ENCODE data around the gene RSPO4. TPM values are rescaled to one million over a fixed set of nuclear protein-coding genes. Genes with fewer than 3 reads are reported as not detected.

The RSPO4 gene
- polyA plus RNA-seq, 2 donors = 0.04 to 0.06 TPM

DNA sequence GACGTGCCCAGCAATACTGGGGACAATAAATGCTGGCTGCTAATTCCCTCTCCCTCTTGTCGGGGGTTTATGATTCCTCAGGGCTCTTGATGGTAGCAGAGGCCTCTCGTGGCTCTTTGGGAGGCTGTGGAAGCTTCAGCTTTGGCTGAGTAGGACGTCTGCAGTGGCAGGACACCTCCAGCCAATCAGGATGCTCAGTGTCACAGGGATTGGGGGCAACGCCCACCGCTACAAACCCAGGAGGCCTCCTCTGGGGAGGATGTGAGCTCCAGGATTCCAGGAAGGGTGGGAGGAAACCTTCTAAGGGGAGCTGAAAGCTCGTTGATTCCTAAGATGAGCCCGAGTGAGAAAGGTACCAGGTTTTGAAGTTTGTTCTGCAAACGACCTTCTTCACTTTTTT is 19.4 kb downstream of the RSPO4 start:
- no peaks in the 10 kb centered on the region for H3K27me3 ChIP-seq (ENCODE audit: control insufficient read depth in 1 of 2, insufficient read depth in 2 of 2, low read length in 2 of 2)

DNA sequence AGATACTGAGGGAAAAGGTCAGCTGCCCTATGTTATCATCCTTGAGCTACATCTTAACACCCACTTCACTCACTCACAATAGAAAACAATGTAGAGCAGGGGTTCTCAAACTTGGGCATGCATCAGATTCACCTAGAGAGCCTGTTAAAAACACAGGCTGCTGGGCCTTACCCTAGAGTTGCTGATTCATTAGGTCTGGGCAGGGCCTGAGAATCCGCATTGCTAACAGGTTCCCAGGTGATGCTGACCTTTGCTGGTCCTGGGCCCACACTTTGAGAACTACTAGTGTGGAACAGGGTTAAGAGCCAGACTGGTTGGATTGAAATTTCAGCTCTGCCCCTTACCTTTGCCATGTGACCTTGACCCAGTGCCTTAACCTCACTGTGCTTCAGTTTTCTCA is 25.1 kb downstream of the RSPO4 start:
- Histone ChIP-seq H3K4me1 (ENCODE audit: control insufficient read depth in 2 of 2, insufficient read depth in 2 of 2, low read length in 1 of 2) (no peaks in the 10 kb centered on the region), H3K9me3 (ENCODE audit: control insufficient read depth in 2 of 2, insufficient read depth in 1 of 2, low read depth in 1 of 2, low read length in 1 of 2) (peaks cover 0 to 3% of the 10 kb centered on the region in 2 donors), H3K27ac (ENCODE audit: low read depth in 2 of 2, low read length in 1 of 2) (no peak overlapping the region), H3K36me3 (ENCODE audit: control insufficient read depth in 2 of 2, insufficient read depth in 2 of 2, low read length in 1 of 2) (no peaks in the 10 kb centered on the region), H3K4me3 (ENCODE audit: low read depth in 1 of 2, low read length in 2 of 2) (no peak overlapping the region), H3K27me3 (ENCODE audit: control insufficient read depth in 1 of 2, insufficient read depth in 2 of 2, low read length in 2 of 2) (no peaks in the 10 kb centered on the region)
- 45 to 74% methylated on average over 1 of the region's 1 CpG for WGBS, 2 donors

More for the DNA sequence above, 19.4 kb downstream of the RSPO4 start:
- H3K4me3 ChIP-seq (ENCODE audit: low read depth in 1 of 2, low read length in 2 of 2) = no peak overlapping the region
- no peak overlapping the region for H3K27ac ChIP-seq (ENCODE audit: low read depth in 2 of 2, low read length in 1 of 2)
- 27 to 30% methylated on average over 9 of the region's 9 CpGs for whole genome bisulfite sequencing, 2 donors
- no peaks in the 10 kb centered on the region for H3K9me3 ChIP-seq (ENCODE audit: control insufficient read depth in 2 of 2, insufficient read depth in 1 of 2, low read depth in 1 of 2, low read length in 1 of 2)
- no peaks in the 10 kb centered on the region for H3K36me3 ChIP-seq (ENCODE audit: control insufficient read depth in 2 of 2, insufficient read depth in 2 of 2, low read length in 1 of 2)
- no peaks in the 10 kb centered on the region for H3K4me1 ChIP-seq (ENCODE audit: control insufficient read depth in 2 of 2, insufficient read depth in 2 of 2, low read length in 1 of 2)

DNA sequence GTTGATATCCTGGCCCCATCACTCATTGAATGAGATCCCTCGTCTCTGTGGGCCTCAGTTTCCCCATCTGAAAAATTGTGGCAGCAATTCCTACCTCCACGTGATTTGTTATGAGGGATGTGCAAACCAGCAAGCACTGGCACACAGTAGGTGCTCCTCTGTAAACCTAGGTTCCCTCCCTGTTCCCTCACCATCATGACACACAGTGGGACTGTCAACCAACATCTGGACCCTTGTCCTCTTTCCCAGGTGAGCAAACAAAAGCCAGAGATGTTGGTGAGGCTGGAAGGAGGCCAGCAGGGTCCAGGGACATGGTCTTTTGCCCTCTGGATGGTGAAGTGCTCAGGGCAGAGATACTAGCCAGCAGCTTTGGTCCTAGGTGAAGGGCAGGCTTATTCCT is 26.1 kb downstream of the RSPO4 start:
- WGBS, 2 donors = 51 to 54% methylated on average over 2 of the region's 2 CpGs
- H3K9me3 ChIP-seq (ENCODE audit: control insufficient read depth in 2 of 2, insufficient read depth in 1 of 2, low read depth in 1 of 2, low read length in 1 of 2) = peaks cover 0 to 3% of the 10 kb centered on the region in 2 donors
- H3K4me3 ChIP-seq (ENCODE audit: low read depth in 1 of 2, low read length in 2 of 2) = no peak overlapping the region
- no peaks in the 10 kb centered on the region for H3K27me3 ChIP-seq (ENCODE audit: control insufficient read depth in 1 of 2, insufficient read depth in 2 of 2, low read length in 2 of 2)
- no peak overlapping the region for H3K27ac ChIP-seq (ENCODE audit: low read depth in 2 of 2, low read length in 1 of 2)
- H3K36me3 ChIP-seq (ENCODE audit: control insufficient read depth in 2 of 2, insufficient read depth in 2 of 2, low read length in 1 of 2) = no peaks in the 10 kb centered on the region
- H3K4me1 ChIP-seq (ENCODE audit: control insufficient read depth in 2 of 2, insufficient read depth in 2 of 2, low read length in 1 of 2) = no peaks in the 10 kb centered on the region

DNA sequence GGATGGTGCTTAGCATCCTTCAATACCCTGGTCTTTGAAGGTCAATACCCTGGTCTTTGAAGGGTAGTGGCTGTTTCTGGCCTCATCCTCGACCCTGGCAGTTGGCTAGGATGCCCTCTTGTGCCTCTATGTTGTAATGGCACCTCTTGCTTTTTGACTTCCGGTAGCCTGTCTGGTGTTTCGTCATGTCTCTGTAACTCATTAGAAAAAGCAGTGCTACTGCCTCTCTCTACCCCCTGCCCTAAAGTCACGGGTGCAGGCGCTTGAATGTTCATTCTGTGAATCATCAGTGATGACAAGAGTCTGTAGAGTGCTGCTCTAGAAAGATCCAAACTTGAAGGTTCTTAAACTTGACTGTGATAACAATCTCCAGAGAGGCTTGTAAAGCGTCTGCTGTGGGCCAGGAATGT is 28.3 kb downstream of the RSPO4 start:
- H3K27me3 ChIP-seq (ENCODE audit: control insufficient read depth in 1 of 2, insufficient read depth in 2 of 2, low read length in 2 of 2) = no peaks in the 10 kb centered on the region
- no peaks in the 10 kb centered on the region for H3K4me1 ChIP-seq (ENCODE audit: control insufficient read depth in 2 of 2, insufficient read depth in 2 of 2, low read length in 1 of 2)
- H3K27ac ChIP-seq (ENCODE audit: low read depth in 2 of 2, low read length in 1 of 2) = no peak overlapping the region
- no peaks in the 10 kb centered on the region for H3K36me3 ChIP-seq (ENCODE audit: control insufficient read depth in 2 of 2, insufficient read depth in 2 of 2, low read length in 1 of 2)
- WGBS, 2 donors = 32 to 40% methylated on average over 6 of the region's 6 CpGs
- H3K9me3 ChIP-seq (ENCODE audit: control insufficient read depth in 2 of 2, insufficient read depth in 1 of 2, low read depth in 1 of 2, low read length in 1 of 2) = peaks cover 0 to 3% of the 10 kb centered on the region in 2 donors
- H3K4me3 ChIP-seq (ENCODE audit: low read depth in 1 of 2, low read length in 2 of 2) = no peak overlapping the region

DNA sequence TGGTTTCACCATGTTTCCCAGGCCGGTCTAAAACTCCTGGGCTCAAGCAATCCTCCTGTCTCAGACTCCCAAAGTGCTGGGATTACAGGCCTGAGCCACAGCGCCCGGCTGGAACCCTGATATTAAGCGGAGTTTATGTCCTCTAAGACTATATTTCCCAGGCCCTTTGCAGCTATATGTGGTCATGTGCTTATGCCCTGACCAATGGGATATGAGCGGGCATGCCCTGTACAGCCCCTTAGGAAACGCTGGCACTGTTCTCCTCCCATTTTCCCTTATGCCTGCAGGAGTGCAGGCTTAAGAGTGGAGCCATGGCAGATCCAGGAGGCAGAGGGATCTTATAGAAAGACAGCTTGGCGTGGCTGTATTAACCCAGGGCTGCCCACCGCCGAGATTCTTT is 29.9 kb downstream of the RSPO4 start:
- H3K36me3 ChIP-seq (ENCODE audit: control insufficient read depth in 2 of 2, insufficient read depth in 2 of 2, low read length in 1 of 2) = no peaks in the 10 kb centered on the region
- H3K4me3 ChIP-seq (ENCODE audit: low read depth in 1 of 2, low read length in 2 of 2) = no peak overlapping the region
- no peak overlapping the region for H3K27ac ChIP-seq (ENCODE audit: low read depth in 2 of 2, low read length in 1 of 2)
- H3K27me3 ChIP-seq (ENCODE audit: control insufficient read depth in 1 of 2, insufficient read depth in 2 of 2, low read length in 2 of 2) = no peaks in the 10 kb centered on the region
- 85 to 86% methylated on average over 9 of the region's 9 CpGs for whole genome bisulfite sequencing, 2 donors
- H3K4me1 ChIP-seq (ENCODE audit: control insufficient read depth in 2 of 2, insufficient read depth in 2 of 2, low read length in 1 of 2) = no peaks in the 10 kb centered on the region
- H3K9me3 ChIP-seq (ENCODE audit: control insufficient read depth in 2 of 2, insufficient read depth in 1 of 2, low read depth in 1 of 2, low read length in 1 of 2) = peaks cover 0 to 3% of the 10 kb centered on the region in 2 donors

DNA sequence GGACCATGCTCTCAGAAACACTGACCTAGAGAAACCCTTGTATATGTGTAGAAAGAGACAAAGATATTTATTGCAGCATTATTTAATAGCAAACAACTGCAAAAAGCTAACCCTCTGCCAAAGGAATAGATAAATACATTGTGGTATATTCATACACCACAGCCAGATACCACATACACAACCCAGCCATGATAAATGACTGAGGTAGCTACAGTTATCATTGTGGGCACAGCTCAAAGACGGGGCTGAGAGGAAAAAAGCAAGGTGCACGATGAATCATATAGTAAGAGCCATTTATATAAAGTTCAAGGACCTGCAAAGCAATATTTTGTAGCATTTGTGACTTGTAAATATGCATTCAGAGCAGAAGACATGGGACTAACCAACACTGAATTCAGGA is 30.8 kb downstream of the RSPO4 start:
- Histone ChIP-seq H3K36me3 (ENCODE audit: control insufficient read depth in 2 of 2, insufficient read depth in 2 of 2, low read length in 1 of 2) (no peaks in the 10 kb centered on the region), H3K27ac (ENCODE audit: low read depth in 2 of 2, low read length in 1 of 2) (no peak overlapping the region), H3K4me3 (ENCODE audit: low read depth in 1 of 2, low read length in 2 of 2) (no peak overlapping the region), H3K9me3 (ENCODE audit: control insufficient read depth in 2 of 2, insufficient read depth in 1 of 2, low read depth in 1 of 2, low read length in 1 of 2) (peaks cover 0 to 3% of the 10 kb centered on the region in 2 donors), H3K4me1 (ENCODE audit: control insufficient read depth in 2 of 2, insufficient read depth in 2 of 2, low read length in 1 of 2) (peaks cover 0 to 2% of the 10 kb centered on the region in 2 donors), H3K27me3 (ENCODE audit: control insufficient read depth in 1 of 2, insufficient read depth in 2 of 2, low read length in 2 of 2) (no peaks in the 10 kb centered on the region)
- 64 to 65% methylated on average over 2 of the region's 2 CpGs for WGBS, 2 donors

DNA sequence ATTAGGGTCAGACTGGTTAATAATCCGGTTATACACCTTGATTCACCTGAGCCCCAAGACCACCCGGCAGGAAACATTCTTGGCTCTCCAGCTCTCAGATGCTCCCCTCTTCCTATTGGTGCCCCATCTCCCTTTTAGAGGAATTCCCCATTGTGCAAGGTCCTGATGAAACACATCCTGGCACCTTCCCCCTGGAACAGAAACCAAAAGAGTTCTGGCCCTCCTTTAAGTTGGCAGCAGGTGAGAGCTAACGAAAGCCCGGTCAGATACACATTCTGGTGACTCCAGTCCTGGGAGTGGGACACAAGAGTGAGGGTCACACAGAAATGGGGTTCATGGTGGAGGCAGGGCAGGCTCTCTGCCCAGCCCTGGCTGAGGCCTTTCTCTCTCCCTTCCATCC is 32.2 kb downstream of the RSPO4 start:
- H3K9me3 ChIP-seq (ENCODE audit: control insufficient read depth in 2 of 2, insufficient read depth in 1 of 2, low read depth in 1 of 2, low read length in 1 of 2) = peaks cover 0 to 3% of the 10 kb centered on the region in 2 donors
- WGBS, 2 donors = 39 to 43% methylated on average over 4 of the region's 4 CpGs

DNA sequence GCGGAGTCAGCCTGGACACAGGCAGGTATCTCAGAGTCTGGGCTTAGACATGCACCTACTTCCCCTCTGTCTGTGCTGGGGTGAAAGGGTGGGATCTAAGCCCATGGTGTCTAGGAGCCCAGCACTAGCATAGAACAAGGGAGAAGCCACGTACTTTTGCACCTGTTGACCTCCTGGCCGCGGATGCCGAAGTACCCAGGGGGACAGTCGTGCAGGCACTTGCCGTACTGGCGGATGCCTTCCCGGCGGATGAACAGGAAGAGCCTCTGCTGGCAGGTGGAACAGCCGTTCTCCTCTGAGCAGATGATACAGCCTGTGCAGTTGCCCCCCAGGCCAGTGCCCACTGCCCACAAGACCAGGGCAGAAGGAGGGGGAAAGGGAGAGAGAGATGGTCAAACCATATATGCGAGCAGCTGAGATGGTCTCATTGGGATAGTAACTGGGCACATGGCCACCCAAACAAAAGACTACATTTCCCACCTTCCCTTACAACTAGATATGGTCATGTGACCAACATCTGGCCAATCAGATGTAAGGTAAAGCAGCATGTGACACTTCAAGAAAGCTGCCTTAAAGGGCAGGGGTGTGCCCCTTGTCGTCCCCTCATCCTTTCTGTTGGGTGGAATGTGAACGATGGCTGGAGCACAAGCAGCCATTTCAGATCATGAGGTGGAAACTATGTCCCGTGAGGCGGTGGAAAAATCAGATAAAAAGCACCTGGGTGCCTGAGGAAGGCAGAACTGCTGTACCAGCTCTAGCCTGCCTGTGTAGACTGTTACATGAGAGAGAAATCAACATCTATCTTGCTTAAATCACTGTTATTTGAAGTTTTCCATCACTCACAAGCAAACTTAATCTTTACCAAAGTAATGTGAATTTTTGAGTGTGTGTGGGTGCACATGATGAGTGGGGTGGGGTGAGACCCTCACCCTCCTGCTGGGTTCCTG is 34.0 kb downstream of the RSPO4 start:
- 89 to 91% methylated on average over 16 of the region's 16 CpGs for WGBS, 2 donors
- H3K4me1 ChIP-seq (ENCODE audit: control insufficient read depth in 2 of 2, insufficient read depth in 2 of 2, low read length in 1 of 2) = peaks cover 0 to 2% of the 10 kb centered on the region in 2 donors
- H3K4me3 ChIP-seq (ENCODE audit: low read depth in 1 of 2, low read length in 2 of 2) = no peak overlapping the region
- H3K27ac ChIP-seq (ENCODE audit: low read depth in 2 of 2, low read length in 1 of 2) = no peak overlapping the region
- H3K36me3 ChIP-seq (ENCODE audit: control insufficient read depth in 2 of 2, insufficient read depth in 2 of 2, low read length in 1 of 2) = no peaks in the 10 kb centered on the region
- peaks cover 0 to 3% of the 10 kb centered on the region in 2 donors for H3K9me3 ChIP-seq (ENCODE audit: control insufficient read depth in 2 of 2, insufficient read depth in 1 of 2, low read depth in 1 of 2, low read length in 1 of 2)
- no peaks in the 10 kb centered on the region for H3K27me3 ChIP-seq (ENCODE audit: control insufficient read depth in 1 of 2, insufficient read depth in 2 of 2, low read length in 2 of 2)

More for the DNA sequence above, 32.2 kb downstream of the RSPO4 start:
- Histone ChIP-seq H3K36me3 (ENCODE audit: control insufficient read depth in 2 of 2, insufficient read depth in 2 of 2, low read length in 1 of 2) (no peaks in the 10 kb centered on the region), H3K27ac (ENCODE audit: low read depth in 2 of 2, low read length in 1 of 2) (no peak overlapping the region), H3K27me3 (ENCODE audit: control insufficient read depth in 1 of 2, insufficient read depth in 2 of 2, low read length in 2 of 2) (no peaks in the 10 kb centered on the region), H3K4me3 (ENCODE audit: low read depth in 1 of 2, low read length in 2 of 2) (no peak overlapping the region), H3K4me1 (ENCODE audit: control insufficient read depth in 2 of 2, insufficient read depth in 2 of 2, low read length in 1 of 2) (peaks cover 0 to 2% of the 10 kb centered on the region in 2 donors)

DNA sequence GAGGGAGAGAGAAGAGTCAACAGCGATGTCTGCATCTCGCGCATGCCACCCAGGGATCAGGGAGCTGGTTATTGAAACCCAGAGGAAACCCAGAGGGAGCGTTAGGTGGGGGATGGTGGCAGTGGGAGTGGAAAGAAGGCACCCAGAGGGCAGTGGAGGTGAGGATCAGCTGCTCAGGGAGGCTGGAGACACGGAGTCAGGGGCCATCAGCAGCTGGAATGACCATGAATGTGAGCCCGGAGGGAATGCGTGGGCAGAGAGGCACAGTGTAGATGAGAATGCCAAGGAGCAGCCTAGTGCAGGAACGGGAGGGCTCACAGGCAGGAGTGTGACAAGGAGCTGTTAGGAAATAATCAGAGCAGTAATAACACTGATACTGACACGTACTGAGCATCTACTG is 36.2 kb downstream of the RSPO4 start:
- H3K36me3 ChIP-seq (ENCODE audit: control insufficient read depth in 2 of 2, insufficient read depth in 2 of 2, low read length in 1 of 2) = no peaks in the 10 kb centered on the region
- WGBS, 2 donors = 67 to 69% methylated on average over 9 of the region's 9 CpGs
- no peak overlapping the region for H3K4me3 ChIP-seq (ENCODE audit: low read depth in 1 of 2, low read length in 2 of 2)
- H3K27ac ChIP-seq (ENCODE audit: low read depth in 2 of 2, low read length in 1 of 2) = no peak overlapping the region
- H3K4me1 ChIP-seq (ENCODE audit: control insufficient read depth in 2 of 2, insufficient read depth in 2 of 2, low read length in 1 of 2) = peaks cover 0 to 2% of the 10 kb centered on the region in 2 donors
- no peaks in the 10 kb centered on the region for H3K9me3 ChIP-seq (ENCODE audit: control insufficient read depth in 2 of 2, insufficient read depth in 1 of 2, low read depth in 1 of 2, low read length in 1 of 2)
- H3K27me3 ChIP-seq (ENCODE audit: control insufficient read depth in 1 of 2, insufficient read depth in 2 of 2, low read length in 2 of 2) = no peaks in the 10 kb centered on the region

DNA sequence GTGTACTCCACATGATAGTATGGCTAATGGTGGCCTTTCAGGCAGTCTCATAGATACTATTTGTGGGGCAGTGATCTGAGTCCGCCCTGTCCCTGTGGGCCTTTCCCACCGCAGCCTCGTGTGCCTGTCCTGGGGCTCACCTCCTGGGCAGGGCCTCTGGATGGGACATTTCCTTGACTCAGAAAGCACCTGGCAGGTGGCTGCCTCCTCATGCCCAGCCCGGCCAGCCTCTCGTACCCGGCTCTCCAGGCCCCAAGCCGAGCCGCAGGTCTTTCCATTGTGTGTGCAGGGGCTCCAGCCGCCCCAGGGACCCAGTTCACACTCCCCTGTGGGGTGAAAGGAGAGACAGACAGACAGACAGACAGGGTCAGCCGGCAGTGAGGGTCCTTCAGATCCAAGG is 38.3 kb downstream of the RSPO4 start:
- Histone ChIP-seq H3K27ac (ENCODE audit: low read depth in 2 of 2, low read length in 1 of 2) (no peak overlapping the region), H3K4me1 (ENCODE audit: control insufficient read depth in 2 of 2, insufficient read depth in 2 of 2, low read length in 1 of 2) (peaks cover 0 to 2% of the 10 kb centered on the region in 2 donors), H3K27me3 (ENCODE audit: control insufficient read depth in 1 of 2, insufficient read depth in 2 of 2, low read length in 2 of 2) (no peaks in the 10 kb centered on the region), H3K9me3 (ENCODE audit: control insufficient read depth in 2 of 2, insufficient read depth in 1 of 2, low read depth in 1 of 2, low read length in 1 of 2) (no peaks in the 10 kb centered on the region), H3K36me3 (ENCODE audit: control insufficient read depth in 2 of 2, insufficient read depth in 2 of 2, low read length in 1 of 2) (no peaks in the 10 kb centered on the region), H3K4me3 (ENCODE audit: low read depth in 1 of 2, low read length in 2 of 2) (no peak overlapping the region)
- 84 to 89% methylated on average over 10 of the region's 10 CpGs for WGBS, 2 donors
